Measurements from ENCODE around the gene ZBED3. TPM values are rescaled to one million over a fixed set of nuclear protein-coding genes. Genes with fewer than 3 reads are reported as not detected.

Gene ZBED3
- total and polyA plus RNA-seq, 2 of the 4 experiments (the other 2 are of a cell fraction), result 0.18 to 2.5 TPM

DNA sequence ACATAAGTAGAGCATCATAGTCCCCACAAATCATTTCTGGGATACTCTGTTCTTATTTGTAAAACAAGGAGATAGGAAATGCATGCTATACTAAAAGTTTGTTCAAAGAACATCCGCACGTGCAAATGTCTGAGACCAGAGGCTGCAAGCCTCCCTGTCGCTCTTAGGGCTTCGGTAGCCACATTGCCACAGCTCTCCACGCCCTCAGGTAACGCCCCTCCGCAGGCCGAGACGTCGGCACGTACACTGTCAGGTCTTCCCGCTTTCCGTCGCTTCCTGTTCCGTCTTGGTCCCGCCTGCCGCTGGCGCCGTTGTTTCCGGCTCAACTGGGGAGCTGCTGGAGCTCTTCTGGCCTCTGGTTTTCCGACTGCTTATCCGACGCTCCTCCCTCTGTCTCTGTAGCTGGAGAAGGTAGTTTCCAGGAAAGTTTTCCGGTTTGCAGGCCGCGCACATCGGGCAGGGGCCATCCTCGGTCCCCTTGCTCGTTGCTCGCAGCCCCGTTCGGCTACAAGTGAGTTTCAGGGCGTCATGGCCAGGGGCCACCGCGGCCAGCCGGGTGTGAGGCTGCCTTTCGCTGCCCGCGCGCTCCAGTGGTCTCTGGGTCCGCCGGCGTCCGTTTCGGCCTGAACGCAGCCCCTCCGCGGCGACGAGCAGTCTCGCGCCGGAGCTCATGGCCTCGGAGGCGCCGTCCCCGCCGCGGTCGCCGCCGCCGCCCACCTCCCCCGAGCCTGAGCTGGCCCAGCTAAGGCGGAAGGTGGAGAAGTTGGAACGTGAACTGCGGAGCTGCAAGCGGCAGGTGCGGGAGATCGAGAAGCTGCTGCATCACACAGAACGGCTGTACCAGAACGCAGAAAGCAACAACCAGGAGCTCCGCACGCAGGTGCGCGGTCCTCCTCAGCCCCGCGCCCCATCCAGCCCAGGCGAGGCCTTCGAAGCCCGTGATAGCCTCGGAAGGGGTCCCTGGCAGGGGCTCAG is 56.7 kb downstream of the ZBED3 start, which contains the start of gene AGGF1:
AGGF1 (plus strand) TSS at position 308 of the 975 bp plus-strand sequence; CDS start at position 671, 363 bp downstream.
- Histone ChIP-seq H3K56ac (ENCODE audit: extremely low read depth, insufficient read depth, low read length) (peak within 1 kb of the TSS; percentile 55; the same call in 1 of the 2 replicates), H3K4me1 (ENCODE audit: control insufficient read depth, insufficient read depth, low read length) (peaks cover 2% of the 10 kb centered on the region), H2AK9ac (replicated peaks; ENCODE audit: low read depth, low read length, poor library complexity) (peak within 1 kb of the TSS; percentile 39), H4K20me1 (ENCODE audit: insufficient read depth, low read length) (no peaks in the 10 kb centered on the region), H2BK15ac (ENCODE audit: low read depth, low read length) (no peak within 1 kb of the TSS), H3K27ac (ENCODE audit: insufficient read depth, low read length) (peak within 1 kb of the TSS; percentile 87), H3K9me3 (ENCODE audit: control insufficient read depth, insufficient read depth, low read length) (no peaks in the 10 kb centered on the region; the same call in 1 of the 2 replicates), H3K4me3 (ENCODE audit: insufficient read depth, low read depth, low read length) (peak within 1 kb of the TSS; percentile 94), H3K4ac (ENCODE audit: low read depth, low read length) (peak within 1 kb of the TSS; percentile 75), H3K9ac (ENCODE audit: low read depth, low read length) (peak within 1 kb of the TSS; percentile 89), H3K79me1 (ENCODE audit: low read depth in 1 of 2, low read length in 2 of 2) (peaks cover 8 to 27% of the 10 kb centered on the region in 2 experiments), H3K27me3 (ENCODE audit: control insufficient read depth, insufficient read depth, low read length) (no peaks in the 10 kb centered on the region; the same call in none of the 2 replicates), H2BK20ac (ENCODE audit: low read depth, low read length) (no peak within 1 kb of the TSS), H3K4me2 (ENCODE audit: low read depth, low read length) (peak within 1 kb of the TSS; percentile 93), H4K91ac (ENCODE audit: insufficient read depth, low read depth, low read length) (peak within 1 kb of the TSS; percentile 51; the same call in 1 of the 2 replicates), H3K9me1 (ENCODE audit: insufficient read depth, low read length) (0 out of 2 replicates have a peak, but pooled peaks cover 2% of the 10 kb centered on the region), H2BK120ac (ENCODE audit: low read depth, low read length) (peak within 1 kb of the TSS; percentile 28; the same call in 1 of the 2 replicates), H3K18ac (ENCODE audit: low read depth, low read length) (peak within 1 kb of the TSS; percentile 51), H4K5ac (ENCODE audit: low read depth, low read length) (peak within 1 kb of the TSS; percentile 96), H3K14ac (replicated peaks; ENCODE audit: low read depth, low read length) (peak within 1 kb of the TSS; percentile 58), H2BK5ac (ENCODE audit: low read depth, low read length, poor library complexity, severe bottlenecking) (peak within 1 kb of the TSS; percentile 17), H3K36me3 (ENCODE audit: control insufficient read depth, insufficient read depth, low read length) (no peaks in the 10 kb centered on the region; the same call in 1 of the 2 replicates), H2AK5ac (ENCODE audit: low read depth, low read length) (peak within 1 kb of the TSS; percentile 38; the same call in 1 of the 2 replicates), H4K8ac (ENCODE audit: low read depth in 2 of 2, low read length in 2 of 2) (peak within 1 kb of the TSS; percentile 64 to 90), H2AFZ (replicated peaks; ENCODE audit: low read length, poor library complexity) (peak within 1 kb of the TSS; percentile 90), H3K23ac (ENCODE audit: low read depth, low read length) (peak within 1 kb of the TSS; percentile 92)
- ATAC-seq (ENCODE audit: low read depth), result peak; percentile 98
- intact Hi-C loops (cut with micrococcal nuclease), result loop anchor here (5.0 kb wide), 1 partner anchor 313 kb away; the partner anchor contains the start of gene F2R
- TF ChIP-seq CHD1 (IDR thresholded peaks at IDR 0.05; ENCODE audit: low read depth, low read length), result no peak
- TF ChIP-seq BHLHE40 (IDR thresholded peaks at IDR 0.05; ENCODE audit: low read depth, low read length), result peak; percentile 25; the same call in 1 of the 2 replicates
- no peak for TF ChIP-seq CTCF (conservative IDR thresholded peaks at IDR 0.05; ENCODE audit: low read depth, low read length)
- TF ChIP-seq RAD21 (IDR thresholded peaks at IDR 0.05; ENCODE audit: low read length), result no peak
- no peak for TF ChIP-seq RFX5 (IDR thresholded peaks at IDR 0.05; ENCODE audit: low read depth, low read length)
- peak; percentile 92 for TF ChIP-seq MXI1 (IDR thresholded peaks at IDR 0.05; ENCODE audit: borderline replicate concordance, low read depth, low read length)
- TF ChIP-seq POLR2A (IDR thresholded peaks at IDR 0.05; ENCODE audit: low read depth, low read length), result peak; percentile 66; the same call in 1 of the 2 replicates
- TF ChIP-seq MAZ (IDR thresholded peaks at IDR 0.05; ENCODE audit: borderline replicate concordance, low read depth, low read length), result no peak; the same call in 1 of the 2 replicates
- TF ChIP-seq, protein P1, sequence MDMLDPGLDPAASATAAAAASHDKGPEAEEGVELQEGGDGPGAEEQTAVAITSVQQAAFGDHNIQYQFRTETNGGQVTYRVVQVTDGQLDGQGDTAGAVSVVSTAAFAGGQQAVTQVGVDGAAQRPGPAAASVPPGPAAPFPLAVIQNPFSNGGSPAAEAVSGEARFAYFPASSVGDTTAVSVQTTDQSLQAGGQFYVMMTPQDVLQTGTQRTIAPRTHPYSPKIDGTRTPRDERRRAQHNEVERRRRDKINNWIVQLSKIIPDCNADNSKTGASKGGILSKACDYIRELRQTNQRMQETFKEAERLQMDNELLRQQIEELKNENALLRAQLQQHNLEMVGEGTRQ (IDR thresholded peaks at IDR 0.05; ENCODE audit: low read depth, low read length), result no peak; the same call in 1 of the 2 replicates
- TF ChIP-seq CEBPB (IDR thresholded peaks at IDR 0.05; ENCODE audit: low read depth, low read length), result peak; percentile 54; the same call in 1 of the 2 replicates
- TF ChIP-seq, protein P2, sequence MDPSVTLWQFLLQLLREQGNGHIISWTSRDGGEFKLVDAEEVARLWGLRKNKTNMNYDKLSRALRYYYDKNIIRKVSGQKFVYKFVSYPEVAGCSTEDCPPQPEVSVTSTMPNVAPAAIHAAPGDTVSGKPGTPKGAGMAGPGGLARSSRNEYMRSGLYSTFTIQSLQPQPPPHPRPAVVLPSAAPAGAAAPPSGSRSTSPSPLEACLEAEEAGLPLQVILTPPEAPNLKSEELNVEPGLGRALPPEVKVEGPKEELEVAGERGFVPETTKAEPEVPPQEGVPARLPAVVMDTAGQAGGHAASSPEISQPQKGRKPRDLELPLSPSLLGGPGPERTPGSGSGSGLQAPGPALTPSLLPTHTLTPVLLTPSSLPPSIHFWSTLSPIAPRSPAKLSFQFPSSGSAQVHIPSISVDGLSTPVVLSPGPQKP (IDR thresholded peaks at IDR 0.05; ENCODE audit: borderline replicate concordance, low read depth, low read length), result no peak
- in situ Hi-C loops (cut with MboI; ENCODE audit: low sequenced_read_pairs), result no loop called here
- BruUV-seq (replicated peaks), result TSS peak; percentile 96
- 2% methylated on average over 43 of the region's 82 CpGs; no CpG with 5 or more reads in 1 of the 2 experiments for WGBS, 2 experiments (ENCODE audit: extremely low coverage in 2 of 2, insufficient read length in 1 of 2)
- dilution Hi-C loops (cut with HindIII; ENCODE audit: low sequenced_read_pairs, unreplicated experiment), result no loop called here
- CTCF ChIA-PET, result interaction anchor here (1.1 to 1.5 kb wide), 2 partner anchors 14 to 429 kb away, joined by 3 to 5 read pairs; no protein-coding TSS in a partner anchor
- DNase-seq, result peak; percentile 92
- POLR2A ChIA-PET (ENCODE audit: unreplicated experiment), result interaction anchor here (0.6 to 0.8 kb wide), 3 partner anchors 57 to 230 kb away, joined by 3 read pairs; no protein-coding TSS in a partner anchor
